Fibroblast of lung (primary cell): ENCODE data around the gene FGGY. TPM values are rescaled to one million over a fixed set of nuclear protein-coding genes. Genes with fewer than 3 reads are reported as not detected.

ENCODE experiments used
- DNase-seq, 2 donors: peaks; one replicate each; pipeline versions ENCODE4 v3.0.0 to v3.0.0-alpha.2; 2010; ENCODE audit warnings: low read depth in 2 of 2
- H2AFZ ChIP-seq: 2 replicates; pipeline ENCODE4 v1.5.1; 2012; ENCODE audit warnings: low read length, control low read depth, inconsistent platforms
- H3K27ac ChIP-seq: 2 replicates; pipeline ENCODE4 v1.5.1; 2011; ENCODE audit warnings: low read length, control low read depth; ENCODE audit not compliant: insufficient read depth
- H3K27me3 ChIP-seq: 2 replicates; pipeline ENCODE4 v1.5.1; 2011; ENCODE audit warnings: mild to moderate bottlenecking, low read length; ENCODE audit not compliant: control insufficient read depth, insufficient read depth
- H3K36me3 ChIP-seq: 2 replicates; pipeline ENCODE4 v1.5.1; 2011; ENCODE audit warnings: low read length; ENCODE audit not compliant: control insufficient read depth, insufficient read depth
- H3K4me1 ChIP-seq: 2 replicates; pipeline ENCODE4 v1.5.1; 2011; ENCODE audit warnings: low read length; ENCODE audit not compliant: control insufficient read depth, insufficient read depth; ENCODE audit errors: extremely low read depth
- H3K4me2 ChIP-seq: 2 replicates; pipeline ENCODE4 v1.5.1; 2011; ENCODE audit warnings: low read length, control low read depth; ENCODE audit not compliant: insufficient read depth; ENCODE audit errors: extremely low read depth
- H3K4me3 ChIP-seq, 4 experiments: fragments of 200-600 bp in 1 of 4; sonication (generic) in 1 of 4; replicated peaks in 1 of 4; 2 replicates each; pipeline ENCODE4 v1.5.1; 2011 to 2016; ENCODE audit warnings: low read length in 4 of 4, low read depth in 3 of 4, mild to moderate bottlenecking in 3 of 4, control low read depth in 2 of 4, inconsistent platforms in 1 of 4, mixed read lengths in 1 of 4; ENCODE audit not compliant: insufficient read depth in 1 of 4; ENCODE audit errors: control extremely low read depth in 1 of 4
- H3K79me2 ChIP-seq: 2 replicates; pipeline ENCODE4 v1.5.1; 2012; ENCODE audit warnings: mild to moderate bottlenecking, low read length, inconsistent platforms; ENCODE audit not compliant: control insufficient read depth, insufficient read depth
- H3K9ac ChIP-seq: 2 replicates; pipeline ENCODE4 v1.5.1; 2011; ENCODE audit warnings: mild to moderate bottlenecking, low read length, control low read depth; ENCODE audit not compliant: insufficient read depth
- H3K9me3 ChIP-seq: 2 replicates; pipeline ENCODE4 v1.5.1; 2012; ENCODE audit warnings: low read depth, low read length; ENCODE audit not compliant: control insufficient read depth, insufficient read depth
- H4K20me1 ChIP-seq: 2 replicates; pipeline ENCODE4 v1.5.1; 2011; ENCODE audit warnings: low read length; ENCODE audit not compliant: control insufficient read depth, insufficient read depth; ENCODE audit errors: extremely low read depth
- CTCF ChIP-seq, 2 donors: IDR thresholded peaks in 1 of 2; conservative IDR thresholded peaks in 1 of 2; 1 replicate in 1 of 2; 2 replicates in 1 of 2; pipeline ENCODE4 v1.5.1; 2011 to 2012; ENCODE audit warnings: low read length in 2 of 2, control low read depth in 1 of 2, inconsistent platforms in 1 of 2, low read depth in 1 of 2, mild to moderate bottlenecking in 1 of 2
- EZH2 ChIP-seq: IDR thresholded peaks from 2 replicates; pipeline ENCODE4 v1.5.1; 2012; ENCODE audit warnings: low read length, control low read depth, mild to moderate bottlenecking; ENCODE audit errors: missing control alignments
- polyA plus RNA-seq, 2 donors: library from polyadenylated mRNA; depleted of rRNA in 1 of 2; stranded (reverse) in 1 of 2; unstranded in 1 of 2; fragments of >200 nt; gene quantifications; 2 replicates each; pipeline ENCODE4 v1.2.1, GENCODE V29; 2011 to 2012; ENCODE audit warnings: missing spikeins in 1 of 2
- total RNA-seq: library from RNA; depleted of rRNA; stranded (reverse); fragments of >200 nt; gene quantifications from 2 replicates; pipeline ENCODE4 v1.2.1, GENCODE V29; 2014

The FGGY gene
- total and polyA plus RNA-seq, 2 donors (not counting 1 experiment from before 2014, with no cell fraction given): 9.5 to 32.4 TPM

- H3K27ac ChIP-seq: no peak overlapping the region
- H3K9me3 ChIP-seq: no peaks in the 10 kb centered on the region
- no peak overlapping the region for H3K4me2 ChIP-seq
- H2AFZ ChIP-seq: no peak overlapping the region
- no peaks in the 10 kb centered on the region for H3K79me2 ChIP-seq
- no peak overlapping the region for H3K9ac ChIP-seq
- TF ChIP-seq EZH2 (no peak), CTCF (conservative IDR thresholded peaks at IDR 0.05 in 1 of 2, IDR thresholded peaks at IDR 0.05 in 1 of 2; ENCODE audit: low read depth in 1 of 2, low read length in 2 of 2) (no peak)
- no peaks in the 10 kb centered on the region for H4K20me1 ChIP-seq
- H3K27me3 ChIP-seq: no peaks in the 10 kb centered on the region
- DNase-seq: no peak
- no peaks in the 10 kb centered on the region for H3K4me1 ChIP-seq
- no peaks in the 10 kb centered on the region for H3K36me3 ChIP-seq
- H3K4me3 ChIP-seq: no peak overlapping the region
These were observed 388.2 kb downstream of the FGGY start for GRCh38 chr1:59685101-59685500.

GRCh38 chr1:59685666-59686065 is 388.8 kb downstream of the FGGY start:
- Histone ChIP-seq H3K27ac (no peak overlapping the region), H3K9me3 (no peaks in the 10 kb centered on the region), H3K4me2 (no peak overlapping the region), H4K20me1 (no peaks in the 10 kb centered on the region), H3K36me3 (no peaks in the 10 kb centered on the region), H3K4me3 (no peak overlapping the region), H3K9ac (no peak overlapping the region), H3K79me2 (no peaks in the 10 kb centered on the region), H3K27me3 (no peaks in the 10 kb centered on the region), H3K4me1 (no peaks in the 10 kb centered on the region), H2AFZ (no peak overlapping the region)
- DNase-seq: no peak
- TF ChIP-seq CTCF (conservative IDR thresholded peaks at IDR 0.05 in 1 of 2, IDR thresholded peaks at IDR 0.05 in 1 of 2; ENCODE audit: low read depth in 1 of 2, low read length in 2 of 2) (no peak), EZH2 (no peak)

- H3K27ac ChIP-seq: no peak overlapping the region
- H3K9ac ChIP-seq: no peak overlapping the region
- no peak for TF ChIP-seq EZH2
- no peak for TF ChIP-seq CTCF (conservative IDR thresholded peaks at IDR 0.05 in 1 of 2, IDR thresholded peaks at IDR 0.05 in 1 of 2; ENCODE audit: low read depth in 1 of 2, low read length in 2 of 2)
These were observed 389.3 kb downstream of the FGGY start for GRCh38 chr1:59686170-59686569.

More at GRCh38 chr1:59686170-59686569, 389.3 kb downstream of the FGGY start:
- H3K27me3 ChIP-seq: no peaks in the 10 kb centered on the region
- H3K9me3 ChIP-seq: no peaks in the 10 kb centered on the region
- no peak overlapping the region for H3K4me3 ChIP-seq
- no peak overlapping the region for H2AFZ ChIP-seq
- no peaks in the 10 kb centered on the region for H3K4me1 ChIP-seq
- H3K79me2 ChIP-seq: no peaks in the 10 kb centered on the region
- DNase-seq: peak in 1 of 2 donors; percentile 55
- H3K4me2 ChIP-seq: no peak overlapping the region
- no peaks in the 10 kb centered on the region for H4K20me1 ChIP-seq
- H3K36me3 ChIP-seq: no peaks in the 10 kb centered on the region
